Posterior cingulate gyrus (tissue), 11 donors: Measurements from ENCODE around the gene ZP4.
"Not testable (repeated sequence)": the region's sequence is repeated elsewhere in the genome, so short reads cannot be mapped to it uniquely, and the experiment has no call there.

Source experiments
- DNase-seq, 10 donors: peaks; one replicate each; pipeline versions ENCODE4 v3.0.0 to v3.0.0-alpha.2; 2020 to 2021; ENCODE audit warnings: mixed read lengths in 3 of 10
- intact Hi-C: fragments of 100-400 bp; cut with DNase I; formaldehyde crosslinking; loops from one replicate; pipeline ENCODE4 v1.15.1; 2023

Gene ZP4

GRCh38 chr1:237878406-237878805 is 12.3 kb downstream of the ZP4 start:
- intact Hi-C loops, result no loop called here
- DNase-seq, result no peak

DNA sequence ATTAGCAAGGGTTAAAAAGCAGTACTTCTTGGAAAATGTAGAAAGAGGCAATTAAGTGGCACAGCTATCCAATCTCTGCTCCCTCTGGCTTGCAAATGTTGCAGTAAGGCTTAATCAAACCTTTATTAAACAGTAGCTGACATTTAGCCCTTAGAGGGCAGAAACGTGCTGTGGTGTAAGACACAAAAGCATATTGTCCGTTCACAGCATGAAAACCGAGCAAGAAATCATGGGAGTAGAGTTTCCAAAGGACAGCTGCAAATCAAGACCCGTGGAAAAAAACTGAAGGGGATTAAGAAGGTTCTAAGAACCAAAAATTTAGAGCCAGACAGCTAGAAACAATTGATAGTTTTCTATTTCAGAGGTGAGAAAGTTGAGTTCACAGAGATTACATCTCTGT is 13.1 kb downstream of the ZP4 start:
- no peak for DNase-seq
- intact Hi-C loops, result no loop called here

GRCh38 chr1:237875291-237875690 is 15.4 kb downstream of the ZP4 start:
- intact Hi-C loops, result no loop called here
- DNase-seq, result no peak

DNA sequence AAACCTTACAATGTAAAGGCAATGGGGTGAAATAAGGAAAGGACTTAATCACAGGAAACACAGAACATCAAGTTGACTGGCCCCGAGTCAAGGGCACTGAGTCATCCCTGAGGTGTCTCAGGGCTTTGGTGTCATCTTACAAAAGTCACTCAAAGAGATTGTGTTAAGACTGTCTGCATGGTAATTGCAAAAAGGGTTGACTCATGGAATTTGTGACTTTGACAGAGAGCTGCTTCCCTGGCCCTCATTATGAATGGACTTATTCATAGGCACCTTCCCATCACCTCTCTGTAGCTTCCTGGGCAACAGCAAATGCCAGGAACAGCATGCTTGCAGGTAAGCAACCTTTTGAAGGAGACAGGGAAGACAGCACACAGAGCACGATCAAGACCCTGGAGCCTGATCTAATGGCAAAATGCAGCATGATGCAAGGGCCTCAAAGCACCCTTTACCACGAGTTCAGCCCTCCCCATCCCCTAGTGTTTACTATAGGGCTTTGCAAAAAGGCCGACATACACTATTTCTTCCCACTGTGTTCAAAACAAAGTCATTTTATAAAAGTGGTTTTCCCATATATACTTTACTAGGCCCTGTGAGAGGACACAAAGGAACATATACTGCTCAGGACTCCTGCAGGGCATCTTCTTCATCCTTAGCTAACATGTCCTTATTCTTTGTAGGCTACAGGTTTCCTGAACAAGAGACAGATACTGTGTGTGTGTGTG is 17.1 kb downstream of the ZP4 start:
- intact Hi-C loops, result no loop called here
- DNase-seq, result no peak

DNA sequence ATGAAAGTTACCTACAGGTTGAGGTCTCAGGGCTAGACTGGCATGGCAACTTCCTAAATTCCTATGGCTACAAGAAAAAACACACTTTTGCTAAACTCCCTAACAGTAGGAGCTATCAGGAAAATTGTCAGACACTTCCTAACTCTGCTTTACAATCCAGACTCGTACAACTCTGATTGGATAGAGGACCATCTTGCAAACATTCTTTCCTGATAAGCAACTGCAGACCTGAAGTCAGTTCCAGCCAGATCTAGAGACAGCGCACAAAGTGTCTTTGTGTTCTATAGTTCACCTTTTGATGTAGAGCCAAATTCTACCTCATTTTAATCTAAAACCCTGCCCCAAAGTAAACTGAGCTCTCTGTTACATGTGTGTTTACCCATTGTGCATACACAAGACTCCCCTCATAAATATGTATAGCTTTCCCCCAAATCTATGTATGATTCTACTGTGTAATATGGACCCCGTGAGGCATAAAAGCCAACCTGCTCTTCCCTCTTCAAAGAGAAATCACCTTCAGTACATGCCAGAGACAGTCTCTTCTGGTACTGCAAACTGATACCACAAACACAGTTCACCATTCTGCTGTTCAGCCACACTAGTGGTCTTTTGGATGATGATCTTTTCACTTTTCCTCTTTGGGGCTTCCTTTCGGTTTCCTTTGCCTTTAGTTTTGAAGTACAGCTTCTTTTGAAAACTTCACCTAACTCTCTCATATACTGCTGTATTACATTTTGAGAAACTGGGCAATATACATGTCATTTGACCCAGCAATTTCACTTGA is 21.7 kb downstream of the ZP4 start:
- no peak for DNase-seq
- intact Hi-C loops, result loop anchor here (10.0 kb wide), 1 partner anchor 326 kb away; no protein-coding TSS in a partner anchor

- no peak for DNase-seq
- intact Hi-C loops, result loop anchor here (10.0 kb wide), 1 partner anchor 327 kb away; no protein-coding TSS in a partner anchor
Measured at GRCh38 chr1:237867380-237867888, 23.3 kb downstream of the ZP4 start.

GRCh38 chr1:237864338-237865244 is 26.1 kb downstream of the ZP4 start:
- peak; percentile 55 to 94 (median 72) for DNase-seq
- intact Hi-C loops, result loop anchor here (5.0 to 10.0 kb wide), 2 partner anchors 330 to 1088 kb away; no protein-coding TSS in a partner anchor

DNA sequence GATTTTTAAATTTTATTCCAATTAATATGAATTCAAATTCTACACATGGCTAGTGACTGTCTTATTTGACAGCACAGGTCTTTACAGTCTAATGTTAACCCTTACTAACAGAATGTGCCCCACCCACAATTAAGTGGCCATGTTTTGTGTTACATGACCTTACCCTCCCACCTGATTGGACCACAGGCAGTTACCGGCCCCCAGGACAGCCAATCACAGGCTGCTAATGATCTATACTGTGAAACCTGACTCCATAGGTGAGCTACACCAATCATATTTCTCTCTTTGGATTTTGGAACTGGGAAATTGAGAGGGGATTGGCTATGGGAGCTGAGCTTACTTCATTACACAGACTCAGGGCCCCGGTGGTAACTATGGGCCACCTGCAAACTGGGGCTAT is 27.5 kb downstream of the ZP4 start:
- no peak for DNase-seq
- intact Hi-C loops, result loop anchor here (5.0 to 10.0 kb wide), 2 partner anchors 332 to 1089 kb away; no protein-coding TSS in a partner anchor

GRCh38 chr1:237861944-237862343 is 28.8 kb downstream of the ZP4 start:
- intact Hi-C loops, result loop anchor here (5.0 to 10.0 kb wide), 2 partner anchors 333 to 1090 kb away; no protein-coding TSS in a partner anchor
- no peak for DNase-seq

- DNase-seq, result no peak
- intact Hi-C loops, result no loop called here
Measured at GRCh38 chr1:237858992-237859391, 31.7 kb downstream of the ZP4 start.

GRCh38 chr1:237857455-237857854 is 33.3 kb downstream of the ZP4 start:
- intact Hi-C loops, result no loop called here
- no peak for DNase-seq

DNA sequence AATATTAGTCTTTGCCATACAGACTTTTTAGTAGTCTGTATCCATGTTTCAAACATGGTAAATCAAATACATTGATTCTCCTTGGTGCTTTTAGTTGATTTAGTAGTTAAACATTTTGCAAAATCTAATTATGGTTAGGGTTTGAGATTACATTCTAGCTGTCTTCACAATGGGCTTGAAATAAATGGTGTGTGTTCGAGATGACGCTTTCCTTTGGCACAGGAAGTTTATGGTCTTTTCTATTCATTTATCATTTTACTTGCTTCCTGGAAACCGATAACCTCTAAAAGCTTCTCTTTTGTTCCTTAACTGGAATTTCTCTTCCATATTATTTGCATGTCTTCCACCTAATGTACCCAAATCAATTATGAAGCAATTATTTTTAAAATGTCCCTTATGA is 38.4 kb downstream of the ZP4 start:
- DNase-seq, result no peak
- intact Hi-C loops, result no loop called here

DNA sequence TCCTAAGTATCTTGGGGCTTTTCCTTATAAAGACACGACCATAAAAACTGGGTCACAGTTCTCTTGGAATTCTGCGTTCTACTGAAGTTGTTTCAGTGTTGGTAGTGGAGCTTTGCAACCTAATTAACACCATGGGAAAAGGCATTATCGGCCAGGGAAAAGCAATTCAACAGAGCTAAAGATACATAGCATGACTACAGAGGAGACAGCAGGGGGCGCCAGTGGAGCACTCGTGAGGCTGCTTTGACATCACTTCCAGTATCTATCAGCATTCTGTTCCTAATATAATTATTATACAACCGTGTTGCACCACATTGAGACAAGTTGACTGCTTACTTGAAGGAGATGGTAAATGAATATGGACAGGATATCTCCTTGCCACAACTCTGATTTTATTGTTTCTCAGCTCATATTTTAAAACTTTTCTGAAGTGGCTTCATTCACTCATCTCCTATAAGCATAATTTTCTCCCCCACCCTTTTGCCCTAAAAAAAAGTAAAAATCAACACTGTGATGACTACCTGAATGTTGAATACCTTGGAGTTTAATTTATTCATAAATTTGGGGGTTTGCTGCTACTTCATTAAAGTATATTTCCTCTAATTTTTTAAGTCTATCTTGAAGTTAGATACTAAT is 39.4 kb downstream of the ZP4 start:
- intact Hi-C loops, result no loop called here
- DNase-seq, result peak; percentile 53 to 95 (median 78)

- DNase-seq, intact Hi-C loops: not testable (repeated sequence)
Measured at GRCh38 chr1:237843516-237843915, 47.2 kb downstream of the ZP4 start.

DNA sequence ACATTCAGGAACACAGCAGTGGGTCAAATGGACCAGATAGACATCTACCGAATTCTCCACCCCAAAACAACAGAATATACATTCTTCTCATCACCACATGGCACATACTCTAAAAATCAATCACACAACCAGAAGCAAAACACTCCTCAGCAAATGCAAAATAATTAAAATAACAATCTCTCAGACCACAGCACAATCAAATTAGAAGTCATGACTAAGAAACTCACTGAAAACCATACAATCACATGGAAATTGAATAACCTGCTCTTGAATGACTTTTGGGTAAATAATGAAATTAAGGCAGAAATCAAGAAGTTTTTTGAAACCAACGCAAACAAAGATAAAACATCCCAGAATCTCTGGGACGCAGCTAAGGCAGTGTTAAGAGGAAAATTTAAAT is 49.2 kb downstream of the ZP4 start:
- intact Hi-C loops, result no loop called here
- DNase-seq, result no peak

- DNase-seq, result peak in 1 of 10 donors; percentile 64
- intact Hi-C loops, result no loop called here
Measured at GRCh38 chr1:237838904-237839534, 51.7 kb downstream of the ZP4 start.

GRCh38 chr1:237838320-237838719 is 52.4 kb downstream of the ZP4 start:
- no peak for DNase-seq
- intact Hi-C loops, result no loop called here

- no peak for DNase-seq
- intact Hi-C loops, result no loop called here
Measured at GRCh38 chr1:237834461-237834860, 56.3 kb downstream of the ZP4 start.

- no peak for DNase-seq
Measured at GRCh38 chr1:237834048-237834447, 56.7 kb downstream of the ZP4 start.

More at GRCh38 chr1:237834048-237834447, 56.7 kb downstream of the ZP4 start:
- intact Hi-C loops, result no loop called here
